H1 (cell line): ENCODE measurements around the gene CACNA1C. TPM values are rescaled to one million over a fixed set of nuclear protein-coding genes. Genes with fewer than 3 reads are reported as not detected.

Source experiments
- CTCF ChIA-PET: fragments of 300-600 bp; sonication (Branson Sonifier 250); formaldehyde crosslinking; loops from one replicate; lab custom pipeline; 2021; ENCODE audit not compliant: partially characterized antibody; lab: Charles Lee
- POLR2A ChIA-PET: fragments of 300-600 bp; sonication (Branson Sonifier 250); formaldehyde crosslinking; loops from one replicate; lab custom pipeline; 2021; ENCODE audit warnings: inconsistent platforms; ENCODE audit not compliant: partially characterized antibody; lab: Charles Lee
- DNase-seq, 2 experiments: peaks; one replicate each; pipeline versions ENCODE4 v3.0.0 to v3.0.0-alpha.2; 2010 to 2022; ENCODE audit warnings: low spot score in 2 of 2, low read depth in 1 of 2, mixed read lengths in 1 of 2
- FAIRE-seq: peaks from 2 replicates; lab custom pipeline; 2011; peaks lifted over from hg19 to GRCh38; lab: Jason Lieb, UNC
- H2AFZ ChIP-seq: 2 replicates; pipeline ENCODE4 v1.8.1; 2012; ENCODE audit warnings: low read length, inconsistent platforms
- H2AK5ac ChIP-seq: 2 replicates; pipeline ENCODE4 v1.6.1; 2013; ENCODE audit warnings: low read depth, low read length
- H2BK120ac ChIP-seq: replicated peaks from 2 replicates; pipeline ENCODE3; 2013; ENCODE audit warnings: low read depth, low read length, inconsistent platforms
- H2BK12ac ChIP-seq: 2 replicates; pipeline ENCODE4 v1.6.1; 2013; ENCODE audit warnings: low read depth, low read length
- H2BK15ac ChIP-seq: 2 replicates; pipeline ENCODE4 v1.6.1; 2013; ENCODE audit warnings: low read length
- H2BK20ac ChIP-seq: 2 replicates; pipeline ENCODE4 v1.6.1; 2013; ENCODE audit warnings: low read length
- H2BK5ac ChIP-seq: 2 replicates; pipeline ENCODE4 v1.6.1; 2013; ENCODE audit warnings: low read depth, low read length
- H3K14ac ChIP-seq: 2 replicates; pipeline ENCODE4 v1.6.1; 2013; ENCODE audit warnings: inconsistent platforms; ENCODE audit not compliant: insufficient read length
- H3K18ac ChIP-seq: 2 replicates; pipeline ENCODE4 v1.6.1; 2013; ENCODE audit warnings: low read length; ENCODE audit errors: extremely low read depth
- H3K23ac ChIP-seq: 2 replicates; pipeline ENCODE4 v1.6.1; 2013; ENCODE audit warnings: inconsistent platforms; ENCODE audit not compliant: insufficient read length
- H3K23me2 ChIP-seq: 2 replicates; pipeline ENCODE4 v1.6.1; 2013; ENCODE audit warnings: low read depth, low read length
- H3K27ac ChIP-seq: 2 replicates; pipeline ENCODE4 v1.6.1; 2011; ENCODE audit warnings: low read depth, low read length, inconsistent platforms
- H3K27me3 ChIP-seq, 4 experiments: replicated peaks in 1 of 4; 1 replicate in 1 of 4; 2 replicates in 3 of 4; pipeline versions ENCODE4 v1.6.1 to v1.8.1; 2011 to 2013; ENCODE audit warnings: low read length in 3 of 4, mild to moderate bottlenecking in 3 of 4, inconsistent platforms in 2 of 4, mixed read lengths in 2 of 4, moderate library complexity in 1 of 4; ENCODE audit not compliant: control insufficient read depth in 3 of 4, insufficient read depth in 3 of 4; ENCODE audit errors: extremely low read depth in 1 of 4
- H3K36me3 ChIP-seq, 4 experiments: 2 replicates each; pipeline versions ENCODE4 v1.6.1 to v1.8.1; 2011 to 2013; ENCODE audit warnings: mild to moderate bottlenecking in 4 of 4, low read length in 3 of 4, moderate library complexity in 2 of 4, control low read depth in 1 of 4, inconsistent platforms in 1 of 4; ENCODE audit not compliant: insufficient read depth in 4 of 4, control insufficient read depth in 2 of 4
- H3K4ac ChIP-seq: replicated peaks from 2 replicates; pipeline ENCODE3; 2013; ENCODE audit warnings: low read length, low read depth, mixed read lengths, inconsistent platforms; ENCODE audit not compliant: insufficient read length
- H3K4me1 ChIP-seq, 4 experiments: replicated peaks in 1 of 4; 1 replicate in 1 of 4; 2 replicates in 3 of 4; pipeline versions ENCODE4 v1.6.1 to v1.8.1; 2011 to 2013; ENCODE audit warnings: low read length in 3 of 4, inconsistent platforms in 2 of 4, mixed read lengths in 1 of 4; ENCODE audit not compliant: insufficient read depth in 4 of 4, control insufficient read depth in 3 of 4
- H3K4me2 ChIP-seq, 2 experiments: 2 replicates each; pipeline versions ENCODE4 v1.6.1 to v1.8.1; 2011 to 2013; ENCODE audit warnings: low read depth in 2 of 2, low read length in 2 of 2, control low read depth in 1 of 2, inconsistent platforms in 1 of 2, mild to moderate bottlenecking in 1 of 2; ENCODE audit not compliant: insufficient read depth in 1 of 2
- H3K4me3 ChIP-seq, 4 experiments: fragments of 200-600, 300-600 bp in 1 of 4; sonication (generic), shearing (Covaris generic), sonication (Bioruptor Twin) in 1 of 4; 2 replicates each; pipeline versions ENCODE4 v1.5.1 to v1.8.1; 2011 to 2016; ENCODE audit warnings: low read length in 4 of 4, low read depth in 3 of 4, control low read depth in 2 of 4, inconsistent platforms in 2 of 4, mild to moderate bottlenecking in 2 of 4, mixed read lengths in 1 of 4, moderate library complexity in 1 of 4; ENCODE audit not compliant: insufficient read depth in 2 of 4; ENCODE audit errors: extremely low read depth in 1 of 4
- H3K56ac ChIP-seq: replicated peaks from 2 replicates; pipeline ENCODE3; 2013; ENCODE audit warnings: low read depth, mild to moderate bottlenecking, mixed read lengths, low read length, inconsistent platforms; ENCODE audit not compliant: insufficient read length
- H3K79me1 ChIP-seq: 2 replicates; pipeline ENCODE4 v1.6.1; 2013; ENCODE audit warnings: low read depth, low read length, control low read depth
- H3K79me2 ChIP-seq, 2 experiments: 2 replicates each; pipeline versions ENCODE4 v1.6.1 to v1.8.1; 2012 to 2013; ENCODE audit warnings: low read length in 2 of 2, mild to moderate bottlenecking in 2 of 2, inconsistent platforms in 1 of 2; ENCODE audit not compliant: insufficient read depth in 2 of 2, control insufficient read depth in 1 of 2
- H3K9ac ChIP-seq, 4 experiments: replicated peaks in 1 of 4; 1 replicate in 1 of 4; 2 replicates in 3 of 4; pipeline versions ENCODE4 v1.6.1 to v1.8.1; 2011 to 2013; ENCODE audit warnings: low read depth in 3 of 4, low read length in 3 of 4, control low read depth in 2 of 4, mild to moderate bottlenecking in 2 of 4, moderate library complexity in 2 of 4, inconsistent platforms in 1 of 4; ENCODE audit errors: extremely low read depth in 1 of 4
- H3K9me3 ChIP-seq, 2 experiments: 2 replicates each; pipeline versions ENCODE4 v1.6.1 to v1.8.1; 2012 to 2013; ENCODE audit warnings: mild to moderate bottlenecking in 2 of 2, moderate library complexity in 2 of 2, control low read depth in 1 of 2, inconsistent platforms in 1 of 2, low read depth in 1 of 2, low read length in 1 of 2, mixed read lengths in 1 of 2; ENCODE audit not compliant: insufficient read depth in 2 of 2
- H4K20me1 ChIP-seq, 2 experiments: replicated peaks in 1 of 2; 2 replicates each; pipeline versions ENCODE3 to v1.8.1; 2011 to 2013; ENCODE audit warnings: inconsistent platforms in 2 of 2, low read length in 2 of 2, mild to moderate bottlenecking in 1 of 2; ENCODE audit not compliant: insufficient read depth in 2 of 2, control insufficient read depth in 1 of 2
- H4K5ac ChIP-seq: 2 replicates; pipeline ENCODE4 v1.6.1; 2013; ENCODE audit warnings: low read length, low read depth, mixed read lengths, inconsistent platforms; ENCODE audit not compliant: insufficient read length
- H4K8ac ChIP-seq: 2 replicates; pipeline ENCODE4 v1.8.0; 2013; ENCODE audit warnings: mild to moderate bottlenecking, moderate library complexity, low read length, inconsistent platforms; ENCODE audit not compliant: insufficient read depth; ENCODE audit errors: extremely low read depth
- H4K91ac ChIP-seq: replicated peaks from 2 replicates; pipeline ENCODE3; 2013; ENCODE audit warnings: low read length, mixed read lengths, inconsistent platforms; ENCODE audit not compliant: insufficient read length
- EGR1 ChIP-seq: IDR thresholded peaks from 2 replicates; pipeline ENCODE4 v1.6.1; 2011; ENCODE audit warnings: low read depth, low read length, borderline replicate concordance
- WGBS, 2 experiments: shearing (Covaris generic) in 1 of 2; methylation state at CpG; one replicate each; pipeline versions ENCODE4 v1.1.6 to v1.1.7; 2013 to 2015; ENCODE audit warnings: low lambda C conversion rate in 2 of 2, mixed read lengths in 2 of 2, inconsistent platforms in 1 of 2, low coverage in 1 of 2, missing lambda C conversion rate in 1 of 2; ENCODE audit not compliant: insufficient replicate concordance in 2 of 2, insufficient coverage in 1 of 2, insufficient read length in 1 of 2; ENCODE audit errors: extremely low coverage in 1 of 2, missing lambda C conversion rate in 1 of 2; 5-methylcytosine and 5-hydroxymethylcytosine counted together
- polyA plus RNA-seq, 7 experiments: library from polyadenylated mRNA; depleted of rRNA in 3 of 7; stranded (reverse) in 5 of 7; unstranded in 2 of 7; fragments of >200 nt in 5 of 7; fragments of 200-250 nt in 2 of 7; gene quantifications; 1 replicate in 5 of 7; 2 replicates in 1 of 7; 4 replicates in 1 of 7; pipeline versions ENCODE4 v1.2.1 to v1.2.3, GENCODE V29; 2011 to 2013; ENCODE audit warnings: missing spikeins in 2 of 7, mixed read lengths in 2 of 7
- total RNA-seq: library from RNA; stranded (reverse); fragmentation: NEBNext Ultra II Directional; extraction: Animal tissue kit (Norgen Biotek cat#: 25700); gene quantifications from 2 replicates; pipeline ENCODE4 v1.2.1, GENCODE V29; 2021

The CACNA1C gene
- total and polyA plus RNA-seq, 2 of the 8 experiments (the other 6 are each of a cell fraction or from before 2014, with no cell fraction given), result 1.3 TPM

DNA sequence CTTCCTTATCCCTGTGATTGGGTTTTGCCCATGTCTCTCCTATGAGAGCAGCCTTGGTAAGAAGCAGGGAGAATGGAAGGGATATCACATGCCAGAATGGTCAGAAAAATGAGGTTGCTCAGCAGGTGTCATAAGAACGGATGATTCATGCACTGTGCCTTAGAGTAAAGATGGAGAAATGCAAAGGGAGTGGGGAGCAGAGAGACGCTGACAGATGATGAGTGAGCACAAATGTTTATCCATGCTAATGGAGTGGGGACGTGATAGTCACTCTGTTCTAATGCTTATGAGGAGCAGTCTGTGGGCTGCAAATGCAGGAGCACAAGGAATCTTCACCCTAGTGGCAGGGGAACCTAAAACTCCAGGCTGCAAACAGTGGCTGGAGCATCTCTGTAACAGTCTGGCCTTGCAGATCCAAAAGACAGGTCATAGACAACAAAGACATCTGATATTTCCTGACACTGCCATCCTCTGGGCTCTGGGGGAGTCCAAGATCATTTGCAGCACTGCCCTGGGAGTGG, 243.2 kb downstream of the CACNA1C start:
- no peak overlapping the region for H2AFZ ChIP-seq
- no peak overlapping the region for H2BK15ac ChIP-seq
- 69% methylated on average over 3 of the region's 3 CpGs; no CpG with 5 or more reads in 1 of the 2 experiments for WGBS, 2 experiments
- H3K79me1 ChIP-seq, result no peaks in the 10 kb centered on the region
- H4K5ac ChIP-seq, result no peak overlapping the region
- ChIA-PET POLR2A (no interaction called here), CTCF (interaction anchor here (0.5 to 0.7 kb wide), 2 partner anchors 9 to 296 kb away, joined by 3 read pairs; no protein-coding TSS in a partner anchor)
- no peaks in the 10 kb centered on the region for H3K36me3 ChIP-seq
- no peaks in the 10 kb centered on the region for H3K23me2 ChIP-seq
- no peak overlapping the region for H3K4ac ChIP-seq
- peak overlapping the region; percentile 41; the same call in 1 of the 2 replicates for H2BK12ac ChIP-seq
- H3K14ac ChIP-seq, result no peak overlapping the region
- H3K4me1 ChIP-seq, result peaks cover 0 to 7% (median 0%) of the 10 kb centered on the region in 4 experiments; a peak in 3 of 7 replicates
- no peaks in the 10 kb centered on the region for H4K20me1 ChIP-seq
- no peak overlapping the region for H3K23ac ChIP-seq
- no peak overlapping the region for H2AK5ac ChIP-seq
- H3K4me3 ChIP-seq, result no peak overlapping the region
- no peak overlapping the region for H4K91ac ChIP-seq
- H4K8ac ChIP-seq, result no peak overlapping the region
- no peak overlapping the region for H2BK5ac ChIP-seq
- H3K27me3 ChIP-seq, result no peaks in the 10 kb centered on the region
- no peak for TF ChIP-seq EGR1
- H3K9me3 ChIP-seq, result no peaks in the 10 kb centered on the region
- no peak overlapping the region for H3K56ac ChIP-seq
- H3K27ac ChIP-seq, result no peak overlapping the region
- H3K18ac ChIP-seq, result no peak overlapping the region
- no peak overlapping the region for H2BK120ac ChIP-seq
- FAIRE-seq (no peak), DNase-seq (no peak)
- no peak overlapping the region for H2BK20ac ChIP-seq
- H3K4me2 ChIP-seq, result no peak overlapping the region
- no peaks in the 10 kb centered on the region for H3K79me2 ChIP-seq
- no peak overlapping the region for H3K9ac ChIP-seq
